NCI-H2107 (cell line): ENCODE data around the gene MRPL36.

ENCODE experiments used
- DNase-seq: peaks from one replicate; lab custom pipeline; 2025; lab: John Stamatoyannopoulos, UW

The MRPL36 gene

DNA sequence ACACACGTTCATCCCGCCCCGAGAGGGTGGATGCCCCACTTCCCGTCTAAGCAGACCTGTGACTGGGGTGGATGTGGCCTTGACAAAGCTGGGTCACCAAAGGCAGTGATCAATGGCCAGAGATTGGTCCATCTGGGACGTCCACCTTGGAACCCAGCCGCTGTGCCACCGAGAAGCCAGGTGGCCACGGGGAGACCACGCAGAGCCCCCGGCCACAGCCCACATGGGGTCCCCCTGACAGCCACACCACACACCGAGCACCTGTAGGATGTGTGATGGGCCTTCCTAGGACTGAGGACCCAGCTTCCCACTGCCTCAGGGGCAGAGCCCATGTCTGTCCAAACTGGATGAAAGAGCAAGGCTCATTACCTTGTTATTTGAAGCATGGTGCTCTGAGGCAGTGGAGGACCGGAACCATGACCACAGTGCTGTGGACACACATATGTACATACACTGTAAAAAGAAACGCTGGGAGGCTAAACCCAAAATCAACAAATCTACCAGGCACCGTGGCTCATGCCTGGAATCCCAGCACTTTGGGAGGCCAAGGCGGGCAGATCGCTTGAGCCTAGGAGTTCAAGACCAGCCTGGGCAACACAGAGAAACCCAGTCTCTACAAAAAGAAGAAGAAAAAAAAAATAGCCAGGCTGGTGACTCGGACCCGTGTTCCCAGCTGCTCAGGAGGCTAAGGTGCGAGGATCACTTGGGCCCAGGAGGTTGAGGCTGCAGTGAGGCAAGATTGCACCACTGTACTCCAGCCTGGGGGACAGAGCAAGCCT, 50.1 kb downstream of the MRPL36 start:
- no peak for DNase-seq

DNA sequence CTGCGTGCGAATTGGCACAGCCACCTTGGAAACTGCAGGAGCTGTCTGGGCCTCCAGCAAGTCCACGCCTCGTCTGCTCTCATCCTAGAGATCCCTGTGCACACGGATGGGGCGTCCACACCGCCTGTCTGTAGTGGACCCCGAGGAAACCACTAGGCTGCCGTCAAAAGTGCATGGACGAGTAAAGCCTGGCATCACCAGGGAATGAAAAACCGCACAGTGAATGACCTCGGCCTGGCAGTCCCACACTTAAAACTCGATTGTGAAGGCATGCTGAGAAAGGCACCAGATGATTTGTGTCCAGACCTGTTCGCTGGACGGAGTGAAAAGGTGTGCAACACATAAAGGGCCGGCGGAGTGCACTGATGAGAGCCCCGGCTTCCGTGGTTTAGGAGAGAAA, 50.8 kb downstream of the MRPL36 start:
- no peak for DNase-seq
